HG03469 (cell line): ENCODE data around the gene RSPH4A.
"Not testable (repeated sequence)": the region's sequence is repeated elsewhere in the genome, so short reads cannot be mapped to it uniquely, and the experiment has no call there.

ENCODE experiments used
- ATAC-seq: cut with Tn5 transposase; IDR thresholded peaks from one replicate; pipeline ENCODE4 v1.9.1; 2021; ENCODE audit warnings: mild to moderate bottlenecking, moderate library complexity, moderate number of reproducible peaks; ENCODE audit not compliant: unreplicated experiment

Gene RSPH4A

DNA sequence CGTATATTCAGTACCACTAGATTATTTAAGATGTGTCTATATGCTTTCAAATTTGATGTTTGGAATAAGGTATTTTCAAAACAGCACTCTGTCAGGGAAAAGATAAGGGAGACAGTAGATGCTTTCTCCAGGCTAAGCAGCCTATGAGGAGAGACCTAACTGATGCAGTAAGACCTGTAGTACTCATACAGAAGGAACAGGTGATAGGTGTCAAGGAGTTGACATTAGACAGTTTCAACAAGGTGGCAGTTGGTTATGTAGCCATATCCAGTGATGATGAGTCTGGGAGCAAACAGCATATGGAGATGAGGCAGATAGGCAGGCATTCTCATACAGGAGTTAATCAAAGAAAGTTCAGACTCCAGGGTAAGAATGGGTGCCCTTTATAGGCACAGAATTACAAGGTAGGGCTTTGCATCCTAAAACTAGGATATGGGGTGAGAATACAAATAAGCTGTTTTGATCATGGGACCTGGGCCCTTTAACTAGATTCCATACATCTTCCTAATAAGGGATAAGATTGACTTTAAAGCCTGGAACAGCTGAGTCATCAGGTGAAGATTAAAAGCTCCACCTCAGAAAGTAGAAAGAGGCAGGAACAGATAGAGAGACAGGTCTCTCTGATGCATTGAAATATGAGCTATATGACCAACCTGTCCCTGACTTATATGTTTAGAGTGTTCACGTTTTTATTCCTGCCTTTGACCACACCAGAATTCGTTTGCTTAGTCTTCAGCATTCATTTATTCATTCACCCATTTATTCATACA, 7.9 kb downstream of the RSPH4A start:
- no peak for ATAC-seq

DNA sequence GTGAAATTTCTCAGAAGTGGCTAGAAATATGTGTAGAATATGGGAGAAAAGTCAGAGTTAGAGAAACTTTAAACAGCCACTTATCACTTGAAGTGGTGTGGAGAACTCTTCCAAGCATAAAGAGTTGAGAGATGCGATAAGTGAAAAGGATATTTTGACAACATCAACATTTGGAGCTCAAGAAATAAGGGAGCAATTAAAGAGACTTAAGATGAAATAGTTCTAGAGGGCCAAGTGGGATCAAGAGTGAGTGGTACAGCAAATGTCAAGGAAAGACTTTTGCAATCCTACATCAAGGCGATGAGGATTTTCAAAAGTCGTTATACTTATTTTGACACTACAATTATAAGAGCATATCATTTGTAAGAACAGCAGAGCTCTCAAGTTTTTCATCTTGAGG, 9.6 kb downstream of the RSPH4A start:
- ATAC-seq, result no peak

DNA sequence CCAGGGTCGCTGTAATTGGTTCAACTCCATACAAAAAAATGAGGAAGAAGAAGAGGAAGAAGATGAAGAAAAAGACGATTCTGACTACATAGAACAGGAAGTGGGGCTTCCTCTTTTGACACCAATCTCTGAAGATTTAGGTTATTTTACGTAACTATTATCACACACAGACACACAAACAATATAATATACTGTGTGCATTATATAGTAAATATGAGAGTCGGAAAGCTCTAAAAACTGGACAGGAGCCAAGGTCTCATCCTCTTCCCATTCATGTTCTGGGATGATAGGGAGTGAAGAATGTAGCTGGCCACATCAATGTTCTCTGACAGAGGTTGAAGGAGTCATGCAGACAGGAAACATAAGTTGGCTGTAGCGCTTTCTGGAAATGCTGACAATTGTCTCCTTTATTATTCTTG, 13.3 kb downstream of the RSPH4A start:
- no peak for ATAC-seq

DNA sequence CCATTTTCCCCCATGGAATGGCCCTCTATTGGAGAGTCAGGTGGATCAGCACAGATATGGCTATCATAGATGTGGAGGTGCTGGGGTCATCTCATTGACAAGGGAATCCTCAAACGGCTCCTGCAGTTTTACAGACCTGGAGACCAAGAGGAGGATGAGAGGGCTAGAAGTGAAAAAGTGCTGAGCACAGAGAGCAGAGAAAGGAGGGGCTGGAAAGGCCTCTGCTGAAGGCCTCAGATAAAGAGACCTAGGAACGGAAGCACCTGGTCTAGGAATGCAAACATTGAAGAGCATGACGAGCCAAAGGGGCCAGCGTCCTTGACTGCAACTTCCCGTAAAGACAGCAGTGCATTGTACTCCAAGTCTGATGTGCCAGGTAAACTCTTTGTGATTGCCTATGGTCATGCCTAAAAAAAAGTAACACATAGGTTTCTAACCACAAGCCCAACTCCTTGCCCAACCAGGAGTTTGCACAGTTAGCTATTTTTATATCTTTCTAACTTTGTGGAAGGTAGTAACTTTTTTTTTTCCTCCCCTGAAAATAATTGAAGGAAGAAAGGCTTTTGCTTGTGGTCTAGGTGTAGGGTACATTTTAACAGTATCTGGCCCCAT, 15.2 kb downstream of the RSPH4A start:
- ATAC-seq, result no peak

DNA sequence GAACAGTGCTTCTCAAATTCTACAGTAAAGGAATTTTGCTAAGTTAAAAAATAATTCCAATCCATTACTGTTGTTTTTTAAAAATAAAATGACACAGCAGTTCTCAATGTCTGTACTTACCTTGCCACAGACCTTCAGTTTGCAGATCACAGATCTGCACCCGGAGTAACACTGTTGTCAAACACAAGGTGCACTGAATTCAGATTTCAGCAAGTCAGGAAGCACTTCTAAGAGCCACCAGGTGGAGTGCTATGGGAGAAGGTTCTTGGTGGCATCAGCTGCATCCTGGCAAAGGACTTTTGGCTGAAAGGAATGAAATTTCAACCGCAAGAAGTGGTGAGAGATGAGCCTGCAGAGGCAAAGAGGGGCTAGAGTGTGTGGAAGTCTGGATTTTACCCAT, 17.4 kb downstream of the RSPH4A start:
- no peak for ATAC-seq

DNA sequence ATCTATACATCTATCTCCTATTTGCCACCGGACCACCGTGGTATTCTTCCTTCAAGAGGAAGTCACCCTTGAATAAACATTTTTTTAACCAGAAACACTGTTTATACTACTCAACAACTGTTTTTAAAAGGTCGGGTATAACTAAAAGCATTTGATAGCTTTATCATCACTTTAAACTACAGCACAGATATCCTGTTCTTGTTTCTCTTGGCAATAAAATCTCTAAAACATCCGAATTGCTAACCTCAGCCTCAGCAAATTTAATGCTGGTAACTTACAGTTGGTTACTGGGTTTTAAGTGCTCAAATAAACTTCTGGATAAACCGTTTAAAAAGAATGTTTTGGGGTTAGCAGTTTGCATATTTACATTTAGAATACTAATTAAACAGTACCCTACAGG, 31.9 kb downstream of the RSPH4A start:
- ATAC-seq, result no peak

DNA sequence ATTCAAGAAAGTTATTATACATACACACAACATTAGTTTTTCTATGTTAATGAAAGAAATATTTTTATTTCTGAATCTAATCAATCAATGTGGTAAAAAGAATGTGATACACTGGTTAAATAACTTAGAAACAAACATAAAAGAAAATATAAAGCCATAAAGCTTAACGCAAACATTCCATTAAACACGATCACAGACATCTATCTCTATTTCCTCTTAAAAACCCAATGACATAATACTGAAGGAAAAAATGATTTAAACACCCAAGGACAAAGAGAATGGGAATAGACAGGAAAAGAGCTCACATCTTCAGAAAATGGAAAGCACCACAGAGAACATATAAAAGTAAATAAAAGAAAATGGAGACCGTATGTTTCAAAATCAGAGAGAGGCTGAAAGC, 32.9 kb downstream of the RSPH4A start:
- ATAC-seq, result no peak

DNA sequence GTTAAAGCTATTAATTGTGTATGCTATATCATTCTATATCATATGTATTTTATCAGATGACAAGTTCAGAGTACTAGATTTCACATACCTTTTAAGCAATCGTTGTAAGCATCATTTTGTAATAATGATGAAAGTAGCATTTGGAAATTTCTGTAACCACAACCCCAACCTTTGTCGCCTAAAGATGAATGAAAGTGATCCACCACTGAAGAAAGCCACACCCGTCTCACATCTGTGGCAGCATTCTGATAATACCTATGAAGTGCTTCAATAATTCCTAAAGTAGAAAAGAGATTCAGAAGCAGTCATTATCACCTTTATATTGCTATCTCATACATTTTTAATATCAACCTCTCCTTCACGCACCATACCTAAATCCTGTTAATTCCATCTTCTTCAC, 35.6 kb downstream of the RSPH4A start:
- no peak for ATAC-seq

DNA sequence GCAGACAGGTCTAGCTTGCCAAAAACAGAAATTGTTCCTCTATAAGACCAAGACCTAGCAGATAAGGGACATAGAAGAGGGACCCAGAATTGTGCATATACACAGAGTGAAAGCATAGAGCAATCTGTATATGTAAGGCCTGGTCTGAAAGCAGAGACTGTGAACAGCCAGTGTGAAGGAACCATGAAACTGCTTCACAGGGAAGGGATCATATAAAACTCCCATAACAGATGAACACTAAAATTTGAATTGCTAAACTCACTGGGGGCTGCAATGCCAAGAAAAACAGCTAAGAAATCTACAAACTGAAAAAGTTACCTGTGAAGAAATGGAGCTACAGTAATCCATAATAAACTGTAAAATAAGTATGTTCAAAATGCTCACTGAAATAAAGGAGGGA, 45.3 kb downstream of the RSPH4A start:
- ATAC-seq, result no peak

DNA sequence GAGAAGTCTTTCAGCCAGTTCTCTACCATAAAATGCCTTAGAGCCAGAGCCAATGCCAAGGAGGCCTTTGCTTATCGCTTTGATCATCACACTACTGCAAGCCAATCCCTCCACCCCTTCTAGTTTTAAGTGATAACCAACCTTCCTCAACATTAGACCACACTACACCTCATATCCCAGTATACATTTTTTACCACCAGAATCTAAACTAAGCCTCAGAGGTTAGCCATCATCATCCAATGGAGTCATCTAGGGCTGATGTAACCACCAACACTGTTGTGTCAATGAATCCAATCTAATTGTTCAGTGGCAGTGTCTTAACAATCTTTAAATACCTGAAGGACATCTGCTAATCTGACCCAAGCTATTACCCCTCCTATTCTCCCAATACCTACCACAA, 45.9 kb downstream of the RSPH4A start:
- no peak for ATAC-seq

DNA sequence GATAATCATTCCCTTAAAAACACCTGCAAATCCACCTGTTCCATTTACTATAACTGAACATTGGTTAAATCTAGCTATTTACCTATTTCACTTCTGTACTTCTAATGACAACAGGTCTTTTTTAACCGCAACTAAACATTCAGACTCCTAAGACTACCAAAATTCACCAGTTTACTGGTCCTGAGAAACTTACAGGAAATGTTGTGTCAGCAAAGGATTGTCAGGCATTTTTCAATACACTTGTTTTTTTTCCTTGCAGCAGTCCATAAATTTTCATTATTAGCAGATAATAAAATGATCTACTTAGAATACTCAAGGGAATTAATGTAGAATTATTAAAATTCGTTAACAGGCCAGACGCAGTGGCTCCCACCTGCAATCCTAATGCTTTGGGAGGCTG, 47.0 kb downstream of the RSPH4A start:
- ATAC-seq, result no peak

DNA sequence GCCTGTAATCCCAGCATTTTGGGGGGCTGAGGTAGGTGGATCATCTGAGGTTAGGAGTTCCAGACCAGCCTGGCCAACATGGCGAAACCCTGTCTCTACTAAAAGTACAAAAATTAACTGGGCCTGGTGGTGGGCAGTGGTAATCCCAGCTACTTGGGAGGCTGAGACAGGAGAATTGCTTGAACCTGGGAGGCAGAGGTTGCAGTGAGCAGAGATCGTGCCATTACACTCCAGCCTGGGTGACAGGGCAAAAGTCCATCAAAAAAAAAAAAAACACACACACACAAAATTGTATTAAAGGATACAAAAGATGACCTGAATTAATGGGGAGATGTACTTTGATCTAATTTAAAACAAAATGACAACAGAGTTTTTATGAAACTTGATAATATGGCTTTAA, 47.9 kb downstream of the RSPH4A start:
- not testable (repeated sequence) for ATAC-seq

DNA sequence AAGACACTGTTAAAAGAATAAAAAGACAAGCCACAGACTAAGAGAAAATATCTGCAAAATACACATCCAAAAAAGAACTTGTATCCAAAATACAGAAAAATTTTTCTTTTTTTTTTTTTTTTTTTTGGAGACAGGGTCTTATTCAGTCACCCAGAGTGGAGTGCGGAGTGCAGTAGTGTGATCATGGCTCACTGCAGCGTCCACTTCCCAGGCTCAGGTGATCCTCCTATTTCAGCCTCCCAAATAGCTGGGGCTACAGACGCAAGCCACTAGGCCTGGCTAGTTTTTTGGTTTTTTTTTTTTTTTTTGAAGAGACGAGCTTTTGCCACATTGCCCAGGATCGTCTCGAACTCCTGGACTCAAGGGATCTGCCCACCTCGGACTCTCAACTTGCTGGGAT, 49.2 kb downstream of the RSPH4A start:
- no peak for ATAC-seq

DNA sequence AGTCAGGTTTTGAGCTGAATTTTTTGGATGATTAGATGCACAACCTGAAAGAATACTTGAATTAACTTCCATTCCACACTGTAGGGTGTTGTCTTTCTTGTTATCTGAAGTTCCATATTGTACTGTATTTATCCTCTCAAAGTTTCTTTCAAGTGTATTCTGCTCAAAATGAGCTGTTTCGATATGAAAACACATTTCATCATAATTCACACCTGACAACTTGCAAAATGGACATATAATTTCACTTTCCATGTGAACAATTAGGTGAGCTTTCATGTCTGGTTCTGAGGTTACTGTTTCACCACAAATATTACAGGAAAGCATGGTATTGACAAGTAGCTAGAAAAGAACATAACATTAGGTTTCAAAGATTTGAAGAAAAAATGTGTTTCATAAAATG, 50.6 kb downstream of the RSPH4A start:
- ATAC-seq, result peak; percentile 40

DNA sequence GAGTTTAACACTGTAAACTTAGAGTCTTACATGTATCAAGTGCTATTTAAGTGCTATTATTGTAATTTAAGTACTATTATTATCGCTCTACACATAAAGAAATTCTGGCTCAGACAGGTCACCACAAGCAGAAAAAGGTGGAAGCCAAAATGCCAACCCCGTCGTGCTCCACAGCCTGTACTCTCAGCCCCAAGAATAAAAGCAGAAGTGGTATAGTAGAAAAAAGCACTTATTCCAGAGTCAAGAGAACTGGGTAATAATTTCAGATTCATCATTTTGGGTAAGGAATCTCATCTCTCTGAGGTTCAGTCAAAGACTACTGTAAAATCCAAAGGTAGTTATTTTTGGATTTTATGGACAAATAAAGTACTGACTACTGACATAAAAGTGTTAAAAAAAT, 51.3 kb downstream of the RSPH4A start:
- ATAC-seq, result peak; percentile 36

DNA sequence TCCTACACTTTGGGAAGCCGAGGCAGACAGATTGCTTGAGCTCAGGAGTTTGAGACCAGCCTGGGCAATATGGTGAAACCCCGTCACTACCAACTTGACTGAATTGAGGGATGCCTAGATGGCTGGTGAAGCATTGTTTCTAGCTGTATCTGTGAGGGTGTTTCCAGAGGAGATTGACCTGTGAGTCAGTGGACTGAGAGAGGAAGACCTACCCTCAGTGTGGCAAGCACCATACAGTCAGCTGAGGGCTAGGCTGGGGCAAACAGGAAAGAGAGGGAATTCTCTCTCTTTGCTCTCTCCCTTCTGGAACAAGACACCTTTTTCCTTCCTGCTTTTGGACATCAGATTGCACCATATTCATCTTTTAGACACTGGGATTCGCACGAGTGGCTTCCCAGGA, 56.0 kb downstream of the RSPH4A start:
- no peak for ATAC-seq

DNA sequence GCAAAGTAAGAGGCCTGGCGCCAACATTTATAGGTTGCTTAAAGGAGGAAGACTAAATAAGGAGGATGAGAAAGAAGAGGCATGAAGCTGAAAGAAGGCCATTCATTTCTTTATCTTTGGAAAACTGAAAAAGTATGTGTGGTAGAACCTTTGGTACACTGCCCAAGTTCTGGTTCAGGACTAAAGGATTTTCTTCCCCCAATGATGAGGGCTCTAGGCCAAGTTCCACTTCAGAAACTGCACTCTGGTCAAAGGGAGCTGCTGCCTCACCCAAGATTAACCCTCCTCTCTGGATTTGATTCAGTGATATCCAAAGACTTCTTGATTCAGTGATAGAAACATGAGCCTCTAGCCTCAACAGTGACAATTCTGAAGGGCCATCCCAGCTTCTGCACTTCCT, 59.7 kb downstream of the RSPH4A start:
- no peak for ATAC-seq

DNA sequence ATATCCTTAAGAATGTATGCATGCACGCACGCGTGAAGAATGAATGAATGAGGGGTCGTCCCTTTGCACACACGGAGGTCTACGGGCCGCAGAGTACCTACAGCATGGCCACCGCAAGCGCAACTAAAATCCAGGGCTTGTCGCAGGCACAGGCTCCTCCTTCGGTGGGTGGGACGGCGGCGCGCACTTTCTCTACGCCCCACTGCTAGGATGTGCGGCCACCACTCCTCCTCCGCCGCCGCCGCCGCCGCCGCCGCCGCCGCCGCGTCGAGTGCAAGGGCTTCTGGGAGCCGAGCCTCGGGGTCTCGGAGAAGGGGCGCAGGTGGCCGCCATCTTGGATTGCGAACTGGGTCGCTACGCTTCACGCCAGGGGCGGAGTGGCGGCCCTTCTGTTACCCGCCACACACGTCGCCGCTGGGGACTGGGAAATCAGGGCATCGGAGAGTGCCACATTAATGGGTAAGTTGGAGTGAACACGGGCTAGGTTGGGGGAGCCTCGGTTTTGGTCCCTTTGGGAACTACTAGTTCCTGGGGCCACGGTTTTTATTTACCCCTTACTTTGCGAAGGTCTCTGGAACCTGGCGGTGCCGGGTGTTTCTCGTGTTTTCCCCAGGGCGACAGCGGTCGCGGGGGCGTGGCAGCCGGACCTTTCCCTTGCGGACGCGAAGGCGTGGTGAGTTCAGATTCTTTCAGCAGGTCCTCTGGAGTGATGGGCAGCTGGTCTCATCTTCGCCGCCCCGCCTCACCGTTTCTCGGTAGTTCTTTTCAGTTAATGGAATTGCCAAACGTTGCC, 64.8 kb downstream of the RSPH4A start, which contains the start of gene KPNA5:
TSS of gene KPNA5 (plus strand) at position 332 of the 793 bp plus-strand sequence. CDS start at position 456, 124 bp downstream.
- ATAC-seq, result peak; percentile 87

DNA sequence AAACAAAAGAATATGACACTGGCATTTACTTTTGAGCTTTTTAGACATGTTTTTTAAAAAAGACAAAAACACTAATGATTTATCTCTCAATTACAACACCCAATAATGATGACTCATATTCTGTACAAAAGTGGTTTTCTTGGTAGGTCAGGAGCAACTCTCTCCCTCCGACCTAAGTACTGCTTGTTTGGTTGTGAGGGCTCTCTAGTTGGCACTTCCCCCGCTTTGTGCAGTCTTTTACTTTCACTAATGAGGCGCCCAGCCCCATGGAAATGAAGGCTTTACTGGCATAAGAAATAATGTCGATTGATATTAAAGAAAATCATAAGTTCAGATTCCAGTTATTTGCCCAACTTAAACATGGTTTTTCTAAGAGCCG, 66.0 kb downstream of the RSPH4A start:
- peak; percentile 36 for ATAC-seq
